Nephron progenitor cell (in vitro differentiated cells): Measurements from ENCODE around the gene SLCO3A1.
A peak's percentile ranks its signal among the peaks of the same experiment; 100 is the strongest.

Experiments
- DNase-seq: peaks from one replicate; pipeline ENCODE4 v3.0.0; 2021
- H3K27ac Mint-ChIP-seq: 2 replicates; pipeline ENCODE4 v1.8.0; 2021; ENCODE audit warnings: mild to moderate bottlenecking, moderate library complexity, mixed read lengths
- H3K27me3 Mint-ChIP-seq: 2 replicates; pipeline ENCODE4 v1.8.0; 2021; ENCODE audit warnings: mild to moderate bottlenecking, low read depth, mixed read lengths; ENCODE audit not compliant: poor library complexity
- H3K36me3 Mint-ChIP-seq: 2 replicates; pipeline ENCODE4 v1.8.0; 2021; ENCODE audit warnings: low read depth, mixed read lengths
- H3K4me1 Mint-ChIP-seq: 2 replicates; pipeline ENCODE4 v1.8.0; 2021; ENCODE audit warnings: mixed read lengths
- H3K4me3 Mint-ChIP-seq: 2 replicates; pipeline ENCODE4 v1.8.0; 2021; ENCODE audit warnings: mild to moderate bottlenecking, moderate library complexity, mixed read lengths
- H3K9me3 Mint-ChIP-seq: 2 replicates; pipeline ENCODE4 v1.8.0; 2021; ENCODE audit warnings: mild to moderate bottlenecking, moderate library complexity, mixed read lengths
- TF ChIP-seq, protein P1 (sequence below): fragments of 200-600 bp; sonication (generic); IDR thresholded peaks from 2 replicates; pipeline ENCODE4 v1.5.0; 2021; ENCODE audit warnings: antibody characterized with exemption

SLCO3A1 gene

DNA sequence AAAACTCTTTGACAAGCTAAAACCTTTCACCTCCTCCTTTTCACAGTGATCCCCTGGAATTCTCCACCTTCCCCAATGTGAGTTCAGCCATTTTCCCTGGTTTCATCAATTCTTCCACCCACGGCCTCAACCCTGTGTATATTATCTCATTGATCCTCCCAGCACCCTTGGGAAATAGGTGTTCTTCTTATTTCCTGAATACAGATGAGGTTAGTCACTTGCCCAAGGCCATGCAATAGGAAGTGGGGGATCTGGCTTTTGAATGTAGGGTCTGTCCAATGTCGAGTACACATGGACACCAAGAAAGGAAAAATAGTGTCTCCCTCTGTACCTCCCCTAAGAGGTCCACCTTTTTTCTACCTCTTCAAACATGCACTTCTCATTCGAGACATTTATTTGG is 277.4 kb downstream of the SLCO3A1 start:
- no peak for DNase-seq
- Mint-ChIP-seq H3K4me3 (no peak overlapping the region), H3K27ac (peak overlapping the region; percentile 44), H3K27me3 (peaks cover 7% of the 10 kb centered on the region), H3K9me3 (no peaks in the 10 kb centered on the region), H3K36me3 (no peaks in the 10 kb centered on the region), H3K4me1 (peaks cover 42% of the 10 kb centered on the region)
- TF ChIP-seq, protein P1, sequence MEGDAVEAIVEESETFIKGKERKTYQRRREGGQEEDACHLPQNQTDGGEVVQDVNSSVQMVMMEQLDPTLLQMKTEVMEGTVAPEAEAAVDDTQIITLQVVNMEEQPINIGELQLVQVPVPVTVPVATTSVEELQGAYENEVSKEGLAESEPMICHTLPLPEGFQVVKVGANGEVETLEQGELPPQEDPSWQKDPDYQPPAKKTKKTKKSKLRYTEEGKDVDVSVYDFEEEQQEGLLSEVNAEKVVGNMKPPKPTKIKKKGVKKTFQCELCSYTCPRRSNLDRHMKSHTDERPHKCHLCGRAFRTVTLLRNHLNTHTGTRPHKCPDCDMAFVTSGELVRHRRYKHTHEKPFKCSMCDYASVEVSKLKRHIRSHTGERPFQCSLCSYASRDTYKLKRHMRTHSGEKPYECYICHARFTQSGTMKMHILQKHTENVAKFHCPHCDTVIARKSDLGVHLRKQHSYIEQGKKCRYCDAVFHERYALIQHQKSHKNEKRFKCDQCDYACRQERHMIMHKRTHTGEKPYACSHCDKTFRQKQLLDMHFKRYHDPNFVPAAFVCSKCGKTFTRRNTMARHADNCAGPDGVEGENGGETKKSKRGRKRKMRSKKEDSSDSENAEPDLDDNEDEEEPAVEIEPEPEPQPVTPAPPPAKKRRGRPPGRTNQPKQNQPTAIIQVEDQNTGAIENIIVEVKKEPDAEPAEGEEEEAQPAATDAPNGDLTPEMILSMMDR = no peak

DNA sequence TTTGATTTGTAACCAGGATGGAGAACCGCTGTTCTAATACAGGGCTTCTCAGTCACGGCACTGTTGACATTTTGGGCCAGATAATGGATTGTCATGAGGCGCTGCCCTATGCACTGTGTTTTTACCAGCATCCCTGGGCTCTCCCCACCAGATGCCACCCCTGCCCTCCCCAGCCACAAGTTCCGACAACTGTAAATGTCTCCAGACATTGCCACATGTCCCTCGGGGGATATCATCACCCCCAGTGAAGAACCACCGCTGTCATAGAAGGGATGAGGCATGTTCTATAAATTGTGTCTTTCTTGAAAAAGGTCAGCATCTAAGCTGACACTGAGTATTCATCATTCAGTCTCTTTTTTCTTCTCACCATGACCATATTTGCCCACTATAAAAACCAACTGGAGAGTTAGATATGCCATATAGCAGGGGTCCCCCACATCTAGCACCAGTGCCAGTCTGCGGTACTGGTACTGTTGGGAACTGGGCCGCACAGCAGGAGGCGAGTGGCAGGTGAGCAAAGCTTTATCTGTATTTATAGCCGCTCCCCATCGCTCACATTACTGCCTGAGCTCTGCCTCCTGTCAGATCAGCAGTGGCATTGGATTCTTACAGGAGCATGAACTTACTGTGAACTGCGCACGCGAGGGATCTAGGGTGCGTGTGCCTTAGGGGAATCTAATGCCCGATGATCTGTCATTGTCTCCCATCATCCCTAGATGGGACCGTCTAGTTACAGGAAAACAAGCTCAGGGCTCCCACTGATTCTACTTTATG is 279.7 kb downstream of the SLCO3A1 start:
- H3K36me3 Mint-ChIP-seq = no peaks in the 10 kb centered on the region
- H3K27ac Mint-ChIP-seq = no peak overlapping the region
- TF ChIP-seq, protein P1 = no peak
- no peak overlapping the region for H3K4me3 Mint-ChIP-seq
- H3K4me1 Mint-ChIP-seq = peaks cover 40% of the 10 kb centered on the region
- DNase-seq = no peak
- peaks cover 7% of the 10 kb centered on the region for H3K27me3 Mint-ChIP-seq
- H3K9me3 Mint-ChIP-seq = peaks cover 4% of the 10 kb centered on the region

DNA sequence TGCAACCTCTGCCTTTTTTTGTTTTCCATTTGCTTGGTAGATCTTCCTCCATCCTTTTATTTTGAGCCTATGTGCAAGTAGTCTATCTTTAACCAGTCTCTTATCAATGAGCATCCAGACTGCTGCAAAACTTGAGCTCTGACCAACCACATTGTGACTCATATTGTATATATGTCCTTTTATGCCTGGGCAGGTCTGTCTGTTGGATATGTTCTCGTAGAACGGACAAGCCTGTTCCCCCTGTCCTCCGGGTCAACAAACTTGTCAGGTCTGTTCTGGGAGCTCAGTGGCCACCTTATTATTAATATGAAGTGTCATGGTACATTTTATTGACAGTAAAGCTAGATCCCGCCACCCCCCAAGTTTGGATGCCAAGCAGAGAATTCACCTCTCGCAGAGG is 287.3 kb downstream of the SLCO3A1 start:
- DNase-seq = no peak
- peaks cover 12% of the 10 kb centered on the region for H3K4me1 Mint-ChIP-seq

DNA sequence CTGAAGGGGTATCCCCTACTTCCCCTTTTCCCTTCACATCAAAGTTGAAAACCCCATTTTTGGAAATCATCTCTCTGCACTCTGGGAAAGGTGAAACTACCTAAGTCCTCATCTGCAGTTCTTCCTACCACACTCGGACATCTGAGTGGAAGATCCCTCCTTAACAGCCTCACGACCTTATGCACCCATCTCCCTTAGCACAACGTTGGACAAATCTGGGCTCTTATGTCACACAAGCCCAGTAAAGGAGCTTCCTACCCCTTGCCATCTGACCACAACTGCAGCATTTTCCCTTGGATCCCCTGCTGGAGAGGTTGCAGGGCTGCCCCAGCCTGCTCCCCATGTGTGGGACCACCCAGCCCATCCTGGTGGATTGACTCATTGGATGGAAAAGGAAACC is 288.1 kb downstream of the SLCO3A1 start:
- H3K27me3 Mint-ChIP-seq = peaks cover 3% of the 10 kb centered on the region
- TF ChIP-seq, protein P1 = no peak
- no peak overlapping the region for H3K27ac Mint-ChIP-seq
- DNase-seq = no peak
- H3K4me3 Mint-ChIP-seq = no peak overlapping the region
- peaks cover 2% of the 10 kb centered on the region for H3K9me3 Mint-ChIP-seq
- H3K4me1 Mint-ChIP-seq = peaks cover 16% of the 10 kb centered on the region
- no peaks in the 10 kb centered on the region for H3K36me3 Mint-ChIP-seq

More for the DNA sequence above, 287.3 kb downstream of the SLCO3A1 start:
- TF ChIP-seq, protein P1 = no peak
- Mint-ChIP-seq H3K36me3 (no peaks in the 10 kb centered on the region), H3K4me3 (no peak overlapping the region), H3K27me3 (no peaks in the 10 kb centered on the region), H3K27ac (no peak overlapping the region), H3K9me3 (peaks cover 4% of the 10 kb centered on the region)

DNA sequence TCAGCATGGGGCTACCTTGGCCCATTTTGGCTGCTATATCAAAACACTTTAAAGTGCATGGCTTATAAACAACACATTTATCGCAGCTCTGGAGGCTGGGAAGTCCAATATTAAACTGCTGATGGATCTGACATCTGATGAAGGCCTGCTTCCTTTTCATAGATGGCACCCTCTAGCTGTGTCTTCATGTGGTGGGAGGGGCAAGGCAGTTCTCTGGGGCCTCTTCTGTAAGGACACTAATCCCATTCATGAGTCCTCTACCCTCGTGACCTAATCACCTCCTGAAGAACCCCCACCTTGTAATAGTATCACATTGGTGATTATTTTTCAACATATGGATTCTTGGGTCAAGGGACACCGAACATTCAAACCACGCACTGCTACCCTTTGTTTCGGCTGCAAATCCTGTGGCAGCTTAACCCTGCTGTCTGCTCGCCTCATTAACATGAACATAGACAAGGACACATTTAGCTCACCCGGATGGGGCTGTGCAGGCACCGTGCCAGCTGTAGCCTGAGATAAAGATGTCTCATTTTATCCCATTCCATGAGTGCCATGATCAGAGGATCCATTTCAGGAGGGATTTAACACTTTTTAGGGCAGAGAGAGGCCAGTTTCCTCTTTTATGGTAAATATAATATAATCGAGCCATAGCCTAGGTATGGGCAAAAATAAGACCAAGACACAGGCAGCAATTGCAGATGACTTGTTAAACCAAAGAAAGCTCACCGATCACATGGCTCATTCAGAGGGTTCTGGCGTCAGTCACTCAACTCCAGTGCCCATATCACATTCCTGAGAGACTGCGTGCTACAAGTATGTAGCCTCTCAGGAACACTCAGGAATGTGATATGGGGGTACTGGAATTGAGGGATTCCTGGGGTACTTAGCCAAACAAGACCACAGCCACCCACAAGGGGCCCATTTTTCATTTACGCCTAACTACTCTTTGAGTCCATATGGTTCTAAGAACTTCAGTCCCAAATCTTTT is 289.0 kb downstream of the SLCO3A1 start:
- H3K36me3 Mint-ChIP-seq = no peaks in the 10 kb centered on the region

More for the DNA sequence above, 289.0 kb downstream of the SLCO3A1 start:
- H3K9me3 Mint-ChIP-seq = no peaks in the 10 kb centered on the region
- TF ChIP-seq, protein P1 = no peak
- no peak overlapping the region for H3K27ac Mint-ChIP-seq
- no peak overlapping the region for H3K4me3 Mint-ChIP-seq
- H3K4me1 Mint-ChIP-seq = peaks cover 22% of the 10 kb centered on the region
- DNase-seq = no peak
- H3K27me3 Mint-ChIP-seq = peaks cover 3% of the 10 kb centered on the region
